MCF 10A (cell line): Measurements from ENCODE around the gene AEBP1. TPM values are rescaled to one million over a fixed set of nuclear protein-coding genes. Genes with fewer than 3 reads are reported as not detected.

Source experiments
- BruUV-seq: library from RNA; stranded (reverse); fragments of 400-500 nt; replicated peaks from 2 replicates; lab custom pipeline; 2021; lab: Mats Ljungman, UMichigan
- CTCF ChIA-PET: fragments of 300-600 bp; sonication (Branson Sonifier 250); formaldehyde crosslinking; extraction: SDS; loops from one replicate; lab custom pipeline; 2021; ENCODE audit warnings: antibody characterized with exemption, inconsistent platforms; lab: Yijun Ruan, JAX
- POLR2A ChIA-PET: fragments of 300-600, 350-650 bp; sonication (Branson Sonifier 250); formaldehyde crosslinking; extraction: SDS; loops from one replicate; lab custom pipeline; 2020; ENCODE audit warnings: antibody characterized with exemption, inconsistent platforms; lab: Yijun Ruan, JAX
- DNase-seq: peaks from one replicate; pipeline ENCODE4 v3.0.0-alpha.2; 2018; ENCODE audit not compliant: unreplicated experiment
- H3K27ac Mint-ChIP-seq: one replicate; pipeline ENCODE4 v1.8.0; 2022; ENCODE audit warnings: mild to moderate bottlenecking, low read depth, mixed read lengths; ENCODE audit not compliant: unreplicated experiment
- H3K27me3 Mint-ChIP-seq: one replicate; pipeline ENCODE4 v1.8.0; 2022; ENCODE audit warnings: mixed read lengths; ENCODE audit not compliant: insufficient read depth, unreplicated experiment
- H3K36me3 Mint-ChIP-seq: one replicate; pipeline ENCODE4 v1.8.0; 2022; ENCODE audit warnings: mild to moderate bottlenecking, moderate library complexity, mixed read lengths; ENCODE audit not compliant: insufficient read depth, unreplicated experiment
- H3K4me1 Mint-ChIP-seq: one replicate; pipeline ENCODE4 v1.8.0; 2022; ENCODE audit warnings: mixed read lengths; ENCODE audit not compliant: insufficient read depth, unreplicated experiment
- H3K4me3 Mint-ChIP-seq: one replicate; pipeline ENCODE4 v1.8.0; 2022; ENCODE audit warnings: mild to moderate bottlenecking, moderate library complexity, mixed read lengths; ENCODE audit not compliant: unreplicated experiment
- H3K9me3 Mint-ChIP-seq: one replicate; pipeline ENCODE4 v1.8.0; 2022; ENCODE audit warnings: mixed read lengths; ENCODE audit not compliant: unreplicated experiment
- CTCF ChIP-seq: fragments of 200-600 bp; IDR thresholded peaks from one replicate; pipeline ENCODE4 v1.8.0; 2022; ENCODE audit warnings: antibody characterized with exemption, mild to moderate bottlenecking; ENCODE audit not compliant: unreplicated experiment
- intact Hi-C: fragments of 100-400 bp; cut with micrococcal nuclease; formaldehyde crosslinking; loops from 2 replicates; pipeline ENCODE4 v1.14.1; 2022
- total RNA-seq: library from RNA; stranded (reverse); gene quantifications from 2 replicates; pipeline ENCODE4 v1.2.3, GENCODE V29; 2022

AEBP1 gene
- total RNA-seq, 1 experiment from 2014 or later: not detected

- CTCF ChIA-PET: no interaction called here
- Mint-ChIP-seq H3K27me3 (no peaks in the 10 kb centered on the region), H3K36me3 (no peaks in the 10 kb centered on the region), H3K27ac (no peak overlapping the region), H3K4me3 (no peak overlapping the region), H3K4me1 (no peaks in the 10 kb centered on the region), H3K9me3 (no peaks in the 10 kb centered on the region)
- TF ChIP-seq CTCF: no peak
- intact Hi-C loops: no loop called here
- DNase-seq: no peak
- POLR2A ChIA-PET: no interaction called here
- BruUV-seq: no TSS peak
Observed at GRCh38 chr7:44148961-44149536, 44.9 kb downstream of the AEBP1 start.

- POLR2A ChIA-PET: no interaction called here
- Mint-ChIP-seq H3K4me1 (no peaks in the 10 kb centered on the region), H3K9me3 (no peaks in the 10 kb centered on the region), H3K27me3 (no peaks in the 10 kb centered on the region), H3K4me3 (no peak overlapping the region), H3K36me3 (no peaks in the 10 kb centered on the region), H3K27ac (no peak overlapping the region)
- no TSS peak for BruUV-seq
- intact Hi-C loops: no loop called here
- no peak for DNase-seq
- TF ChIP-seq CTCF: no peak
- CTCF ChIA-PET: interaction anchor here (0.5 kb wide), 1 partner anchor 68 kb away, joined by 3 read pairs; no protein-coding TSS in a partner anchor
Observed at GRCh38 chr7:44149571-44150465, 45.7 kb downstream of the AEBP1 start.

DNA sequence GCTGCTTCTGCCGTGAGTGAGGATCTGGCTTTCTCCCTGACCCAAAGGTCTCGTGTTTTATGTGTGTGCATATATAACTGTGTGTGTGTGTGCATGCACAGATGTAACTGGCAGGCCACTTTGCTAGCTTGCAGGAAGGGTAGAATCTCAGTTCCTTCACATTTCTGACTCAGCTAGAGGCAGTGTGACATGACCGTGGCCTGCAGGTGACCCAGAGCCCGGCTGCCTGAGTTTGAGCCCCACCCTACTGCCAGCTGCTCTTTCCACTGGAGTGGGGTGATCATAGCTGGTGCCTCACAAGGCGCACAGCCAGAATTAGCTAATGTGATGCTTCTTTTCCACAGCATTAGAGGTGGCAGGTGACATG, 46.3 kb downstream of the AEBP1 start:
- DNase-seq: no peak
- ChIA-PET CTCF (no interaction called here), POLR2A (no interaction called here)
- no peaks in the 10 kb centered on the region for H3K9me3 Mint-ChIP-seq
- intact Hi-C loops: no loop called here
- BruUV-seq: no TSS peak
- H3K36me3 Mint-ChIP-seq: no peaks in the 10 kb centered on the region
- TF ChIP-seq CTCF: no peak
- H3K27ac Mint-ChIP-seq: no peak overlapping the region
- no peak overlapping the region for H3K4me3 Mint-ChIP-seq
- no peaks in the 10 kb centered on the region for H3K4me1 Mint-ChIP-seq
- H3K27me3 Mint-ChIP-seq: no peaks in the 10 kb centered on the region
